Naive thymus-derived CD4-positive, alpha-beta T cell (primary cell): ENCODE measurements around the gene IFTAP. TPM values are rescaled to one million over a fixed set of nuclear protein-coding genes. Genes with fewer than 3 reads are reported as not detected.

Experiments
- ATAC-seq: fragments of 150-1000 bp; cut with Tn5 transposase; 2 replicates; pipeline ENCODE4 v1.10.0; 2021; ENCODE audit warnings: mild to moderate bottlenecking, moderate library complexity
- CTCF ChIA-PET: fragments of 350-600 bp; sonication (Branson Sonifier 250); formaldehyde crosslinking; loops from one replicate; lab custom pipeline; 2021; ENCODE audit warnings: antibody characterized with exemption; lab: Charles Lee
- POLR2A ChIA-PET: fragments of 350-600 bp; sonication (Branson Sonifier 250); formaldehyde crosslinking; loops from one replicate; lab custom pipeline; 2021; ENCODE audit warnings: antibody characterized with exemption, inconsistent platforms; lab: Charles Lee
- DNase-seq, 9 donors: peaks; one replicate each; pipeline versions ENCODE4 v3.0.0 to v3.0.0-alpha.2; 2020 to 2022; ENCODE audit warnings: mixed read lengths in 1 of 9
- H3K27ac ChIP-seq: one replicate; pipeline ENCODE4 v1.7.0; 2013; ENCODE audit warnings: mild to moderate bottlenecking, low read depth, low read length, moderate library complexity
- H3K27me3 ChIP-seq, 2 donors: one replicate each; pipeline ENCODE4 v1.7.0; 2013; ENCODE audit warnings: low read length in 2 of 2, mild to moderate bottlenecking in 2 of 2, moderate library complexity in 2 of 2; ENCODE audit not compliant: control insufficient read depth in 2 of 2, insufficient read depth in 2 of 2
- H3K36me3 ChIP-seq, 3 experiments: 1 replicate in 2 of 3; 2 replicates in 1 of 3; pipeline ENCODE4 v1.7.0; 2013; ENCODE audit warnings: low read length in 3 of 3, mild to moderate bottlenecking in 3 of 3, moderate library complexity in 1 of 3; ENCODE audit not compliant: insufficient read depth in 3 of 3, control insufficient read depth in 2 of 3
- H3K4me1 ChIP-seq, 2 donors: one replicate each; pipeline ENCODE4 v1.7.0; 2013; ENCODE audit warnings: low read length in 2 of 2, mild to moderate bottlenecking in 2 of 2, moderate library complexity in 1 of 2; ENCODE audit not compliant: control insufficient read depth in 2 of 2, insufficient read depth in 2 of 2
- H3K4me3 ChIP-seq: 2 replicates; pipeline ENCODE4 v1.7.0; 2013; ENCODE audit warnings: mild to moderate bottlenecking, low read length
- H3K9me3 ChIP-seq, 3 experiments: 1 replicate in 2 of 3; 2 replicates in 1 of 3; pipeline ENCODE4 v1.7.0; 2013; ENCODE audit warnings: low read length in 3 of 3; ENCODE audit not compliant: control insufficient read depth in 2 of 3
- H3K27ac Mint-ChIP-seq, 9 donors: one replicate each; pipeline ENCODE4 v1.8.0; 2020 to 2022; ENCODE audit warnings: mixed read lengths in 9 of 9, mild to moderate bottlenecking in 8 of 9, moderate library complexity in 5 of 9, inconsistent platforms in 2 of 9
- H3K27me3 Mint-ChIP-seq, 5 donors: one replicate each; pipeline ENCODE4 v1.8.0; 2021 to 2022; ENCODE audit warnings: mixed read lengths in 5 of 5, mild to moderate bottlenecking in 1 of 5
- H3K36me3 Mint-ChIP-seq, 5 donors: one replicate each; pipeline ENCODE4 v1.8.0; 2020 to 2022; ENCODE audit warnings: mixed read lengths in 5 of 5, mild to moderate bottlenecking in 3 of 5, inconsistent platforms in 1 of 5
- H3K4me1 Mint-ChIP-seq, 7 donors: one replicate each; pipeline ENCODE4 v1.8.0; 2020 to 2022; ENCODE audit warnings: mixed read lengths in 7 of 7, mild to moderate bottlenecking in 3 of 7, inconsistent platforms in 1 of 7
- H3K4me3 Mint-ChIP-seq, 10 donors: one replicate each; pipeline ENCODE4 v1.8.0; 2020 to 2022; ENCODE audit warnings: mild to moderate bottlenecking in 10 of 10, mixed read lengths in 10 of 10, moderate library complexity in 6 of 10, inconsistent platforms in 2 of 10
- H3K9me3 Mint-ChIP-seq, 11 donors: one replicate each; pipeline ENCODE4 v1.8.0; 2020 to 2022; ENCODE audit warnings: mixed read lengths in 11 of 11, mild to moderate bottlenecking in 4 of 11, inconsistent platforms in 1 of 11, moderate library complexity in 1 of 11
- intact Hi-C, 2 donors: fragments of 100-400 bp; cut with micrococcal nuclease; formaldehyde crosslinking; loops; one replicate each; pipeline ENCODE4 v1.15.1; 2023
- polyA plus RNA-seq, 2 donors: library from polyadenylated mRNA; unstranded; fragments of 300-500 nt; fragmentation: Illumina TruSeq; gene quantifications; one replicate each; pipeline ENCODE4 v1.2.3, GENCODE V29; 2021
- total RNA-seq, 6 experiments: library from RNA in 5 of 6; stranded (reverse) in 5 of 6; gene quantifications; 1 replicate in 5 of 6; 2 replicates in 1 of 6; pipeline ENCODE4 v1.2.3 and lab custom pipeline; 2021 to 2026

Gene IFTAP
- total and polyA plus RNA-seq, 7 experiments from 2014 or later = 1.1 to 14.1 (median 3.2) TPM; not detected in 1

GRCh38 chr11:36605221-36606216 is 11.2 kb downstream of the IFTAP start:
- Mint-ChIP-seq H3K4me1 (no peaks in the 10 kb centered on the region), H3K27me3 (peaks cover 0 to 31% (median 29%) of the 10 kb centered on the region in 5 donors)

GRCh38 chr11:36608491-36609199 is 14.3 kb downstream of the IFTAP start:
- CTCF ChIA-PET = no interaction called here
- no peaks in the 10 kb centered on the region for H3K9me3 ChIP-seq
- no peaks in the 10 kb centered on the region for H3K27me3 ChIP-seq
- no peak for DNase-seq
- ATAC-seq = no peak
- POLR2A ChIA-PET = no interaction called here
- peaks cover 0 to 17% (median 8%) of the 10 kb centered on the region in 5 donors for H3K27me3 Mint-ChIP-seq
- intact Hi-C loops = no loop called here
- H3K36me3 Mint-ChIP-seq = no peaks in the 10 kb centered on the region
- H3K4me1 ChIP-seq = no peaks in the 10 kb centered on the region
- no peak overlapping the region for H3K27ac ChIP-seq
- no peaks in the 10 kb centered on the region for H3K36me3 ChIP-seq
- no peak overlapping the region for H3K4me3 ChIP-seq
- no peak overlapping the region for H3K27ac Mint-ChIP-seq
- no peak overlapping the region for H3K4me3 Mint-ChIP-seq
- peaks cover 0 to 1% (median 0%) of the 10 kb centered on the region in 11 donors for H3K9me3 Mint-ChIP-seq
- H3K4me1 Mint-ChIP-seq = no peaks in the 10 kb centered on the region

More at GRCh38 chr11:36605221-36606216, 11.2 kb downstream of the IFTAP start:
- Mint-ChIP-seq H3K9me3 (no peaks in the 10 kb centered on the region), H3K27ac (no peak overlapping the region), H3K36me3 (no peaks in the 10 kb centered on the region), H3K4me3 (no peak overlapping the region)
- H3K4me1 ChIP-seq = no peaks in the 10 kb centered on the region
- DNase-seq (no peak), ATAC-seq (no peak)
- ChIA-PET POLR2A (no interaction called here), CTCF (no interaction called here)
- H3K27ac ChIP-seq = no peak overlapping the region
- H3K9me3 ChIP-seq = no peaks in the 10 kb centered on the region
- intact Hi-C loops = no loop called here
- no peak overlapping the region for H3K4me3 ChIP-seq
- no peaks in the 10 kb centered on the region for H3K36me3 ChIP-seq
- no peaks in the 10 kb centered on the region for H3K27me3 ChIP-seq

- Histone ChIP-seq H3K27me3 (no peaks in the 10 kb centered on the region), H3K36me3 (no peaks in the 10 kb centered on the region), H3K4me1 (no peaks in the 10 kb centered on the region), H3K9me3 (no peaks in the 10 kb centered on the region), H3K4me3 (no peak overlapping the region), H3K27ac (no peak overlapping the region)
- no peak for ATAC-seq
- Mint-ChIP-seq H3K36me3 (no peaks in the 10 kb centered on the region), H3K27me3 (peaks cover 0 to 14% (median 2%) of the 10 kb centered on the region in 5 donors), H3K27ac (no peak overlapping the region), H3K4me1 (no peaks in the 10 kb centered on the region), H3K4me3 (no peak overlapping the region), H3K9me3 (peaks cover 0 to 1% (median 0%) of the 10 kb centered on the region in 11 donors)
- intact Hi-C loops = no loop called here
- ChIA-PET CTCF (no interaction called here), POLR2A (interaction anchor here (0.7 kb wide), 1 partner anchor 58 kb away, joined by 3 read pairs; no protein-coding TSS in a partner anchor)
- DNase-seq = no peak
These were observed 15.1 kb downstream of the IFTAP start for GRCh38 chr11:36609383-36609782.

GRCh38 chr11:36615826-36616225 is 21.5 kb downstream of the IFTAP start:
- no peak overlapping the region for H3K27ac Mint-ChIP-seq
- CTCF ChIA-PET = no interaction called here
- POLR2A ChIA-PET = no interaction called here

GRCh38 chr11:36617543-36618362 is 23.5 kb downstream of the IFTAP start:
- no peaks in the 10 kb centered on the region for H3K27me3 ChIP-seq
- intact Hi-C loops = no loop called here
- Mint-ChIP-seq H3K9me3 (peaks cover 0 to 6% (median 0%) of the 10 kb centered on the region in 11 donors), H3K4me3 (no peak overlapping the region), H3K27ac (no peak overlapping the region), H3K27me3 (peaks cover 7 to 17% (median 13%) of the 10 kb centered on the region in 5 donors), H3K36me3 (no peaks in the 10 kb centered on the region), H3K4me1 (peaks cover 0 to 7% (median 0%) of the 10 kb centered on the region in 7 donors)
- no peaks in the 10 kb centered on the region for H3K36me3 ChIP-seq
- DNase-seq (no peak), ATAC-seq (no peak)
- no peak overlapping the region for H3K4me3 ChIP-seq
- no peaks in the 10 kb centered on the region for H3K4me1 ChIP-seq
- CTCF ChIA-PET = no interaction called here
- POLR2A ChIA-PET = no interaction called here
- H3K9me3 ChIP-seq = no peaks in the 10 kb centered on the region
- H3K27ac ChIP-seq = no peak overlapping the region

More at GRCh38 chr11:36615826-36616225, 21.5 kb downstream of the IFTAP start:
- no peak for ATAC-seq
- intact Hi-C loops = no loop called here
- no peak for DNase-seq
- Mint-ChIP-seq H3K4me1 (peaks cover 0 to 7% (median 0%) of the 10 kb centered on the region in 7 donors), H3K4me3 (no peak overlapping the region), H3K9me3 (peaks cover 0 to 6% (median 0%) of the 10 kb centered on the region in 11 donors), H3K36me3 (no peaks in the 10 kb centered on the region), H3K27me3 (peaks cover 7 to 14% (median 12%) of the 10 kb centered on the region in 5 donors)
- Histone ChIP-seq H3K27ac (no peak overlapping the region), H3K36me3 (no peaks in the 10 kb centered on the region), H3K4me3 (no peak overlapping the region), H3K27me3 (no peaks in the 10 kb centered on the region), H3K4me1 (no peaks in the 10 kb centered on the region), H3K9me3 (no peaks in the 10 kb centered on the region)
